NCI-H1105 treated with DMSO at 0.1 percent for 48 hours (cell line): ENCODE results near the gene FRS2.

Experiments
- DNase-seq: peaks from one replicate; lab custom pipeline; 2025; lab: John Stamatoyannopoulos, UW

Gene FRS2

DNA sequence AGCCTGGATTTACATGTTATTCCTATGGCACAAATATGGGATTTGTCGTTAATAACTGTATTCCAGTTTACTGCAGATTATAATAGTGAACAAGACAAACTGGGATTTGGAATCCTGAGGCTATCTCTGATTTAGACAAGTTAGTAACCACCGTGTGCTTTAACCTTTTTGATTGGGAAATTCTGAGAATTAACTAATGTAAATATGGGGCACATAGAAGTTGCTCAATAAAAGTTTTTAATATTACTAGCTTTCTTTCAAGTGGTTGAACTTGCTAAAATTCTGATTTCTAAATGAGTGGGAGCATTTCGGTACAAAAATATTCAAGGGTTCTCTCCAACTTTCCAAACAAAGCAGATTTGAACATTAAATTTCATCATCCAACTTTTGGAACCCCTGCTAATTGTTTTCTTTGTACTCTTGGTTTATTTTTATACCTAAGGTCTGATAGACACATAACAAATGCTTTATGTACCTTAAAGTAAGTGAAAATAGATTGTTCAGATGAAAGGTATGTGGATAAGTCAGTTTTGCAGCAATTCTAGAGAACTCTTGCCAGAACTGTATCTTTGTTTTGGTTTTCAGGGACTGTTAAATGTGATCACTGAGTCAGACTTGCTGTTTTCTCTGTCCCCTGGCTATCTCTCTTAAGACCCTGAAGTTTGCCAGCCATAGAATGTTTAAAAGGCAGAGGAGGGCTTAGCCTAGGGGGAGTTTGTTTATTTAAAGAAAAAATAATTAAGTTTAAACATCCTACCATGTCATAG, 57.5 kb downstream of the FRS2 start:
- DNase-seq = no peak

DNA sequence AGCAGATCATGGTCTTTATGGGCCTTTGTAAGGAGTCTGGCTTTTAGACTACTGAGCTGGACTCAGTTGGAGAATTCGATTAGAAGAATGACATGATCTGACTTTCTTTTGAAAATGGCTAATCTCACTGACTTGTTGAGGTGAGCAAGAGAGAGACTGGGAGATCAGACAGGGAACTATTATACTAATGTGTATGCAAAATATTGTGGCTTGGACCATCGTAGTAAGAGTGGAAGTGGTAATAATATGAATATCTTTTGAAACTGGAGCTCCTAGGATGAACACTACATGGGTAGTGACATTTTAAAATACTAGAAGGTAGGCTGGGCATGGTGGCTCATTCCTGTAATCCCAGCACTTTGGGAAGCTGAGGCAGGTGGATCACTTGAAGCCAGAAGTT, 58.8 kb downstream of the FRS2 start:
- DNase-seq = no peak

DNA sequence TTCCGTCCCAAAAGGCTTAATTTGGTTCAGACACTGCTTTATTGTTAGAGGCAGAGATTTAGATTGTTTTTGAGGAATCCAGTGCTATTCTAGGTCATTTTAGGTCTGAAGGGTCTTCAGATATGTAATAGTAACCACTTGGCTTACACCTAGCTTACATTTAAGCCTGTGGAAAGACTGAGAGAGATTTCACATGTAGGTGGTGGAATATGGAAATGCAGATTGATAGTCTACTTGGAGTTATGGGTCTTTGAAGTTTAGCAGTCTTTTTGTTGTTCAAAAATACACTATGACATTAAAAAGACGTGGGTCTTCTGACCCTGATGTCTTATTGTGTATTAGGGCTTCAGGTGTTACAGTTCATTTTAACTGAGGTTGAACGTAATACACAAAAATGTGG, 63.7 kb downstream of the FRS2 start:
- DNase-seq = no peak

DNA sequence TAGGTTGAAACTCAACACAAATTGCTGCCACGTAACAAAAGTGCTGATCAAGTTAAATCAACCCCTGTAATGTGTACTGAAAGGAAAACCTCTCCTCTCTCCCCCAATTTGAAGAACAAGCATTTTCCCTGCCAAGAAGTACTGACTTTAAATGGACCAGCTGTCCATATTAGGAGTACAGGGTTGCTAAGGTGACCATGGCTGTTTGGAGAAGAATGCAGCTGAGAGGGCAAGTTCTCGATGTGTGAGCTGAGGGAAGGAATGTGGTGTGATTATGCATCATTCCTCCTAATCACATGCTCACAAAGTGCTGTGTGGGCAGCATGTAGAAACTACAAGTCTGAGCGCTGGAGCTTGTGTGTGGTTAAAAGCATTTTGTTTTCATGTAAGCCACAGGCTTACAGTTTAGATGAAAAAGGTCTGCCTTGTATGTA, 64.2 kb downstream of the FRS2 start:
- peak; percentile 92 for DNase-seq

DNA sequence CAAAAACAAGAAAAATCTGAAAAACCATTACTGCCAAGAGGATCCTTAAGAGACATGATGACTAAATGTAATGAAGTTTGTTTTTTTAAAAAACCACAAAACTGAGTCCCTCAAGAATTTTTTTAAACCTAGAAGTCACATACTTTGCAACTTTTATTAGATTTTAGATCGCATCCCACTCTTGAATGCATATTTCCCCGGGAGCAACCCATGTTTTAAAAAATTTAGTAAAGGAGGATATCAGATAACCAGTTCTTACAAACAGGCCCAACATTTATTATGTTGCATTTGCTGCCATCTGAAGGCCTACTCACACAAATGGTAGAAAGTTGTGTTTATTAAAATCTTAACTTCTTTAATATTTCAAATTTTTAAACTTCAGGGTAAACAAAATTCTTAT, 70.8 kb downstream of the FRS2 start:
- no peak for DNase-seq

GRCh38 chr12:69544087-69544486, 73.9 kb downstream of the FRS2 start:
- no peak for DNase-seq

DNA sequence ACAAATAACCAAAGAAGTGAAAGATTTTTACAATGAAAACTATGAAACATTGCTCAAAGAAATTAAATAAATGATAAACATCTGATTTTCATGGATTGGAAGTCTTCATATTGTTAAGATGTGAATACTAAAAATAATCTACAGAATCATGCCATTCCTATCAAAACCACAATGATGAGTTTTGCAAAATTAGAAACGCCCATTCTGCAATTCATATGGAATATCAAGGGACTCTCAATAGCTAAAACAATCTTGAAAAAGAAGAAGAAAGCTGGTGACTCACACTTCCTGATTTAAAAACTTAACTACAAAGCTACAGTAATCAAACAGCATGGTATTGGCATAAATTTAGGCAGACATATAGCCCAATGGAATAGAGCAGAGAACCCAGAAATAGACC, 74.9 kb downstream of the FRS2 start:
- DNase-seq = no peak

- DNase-seq = no peak
Observed at GRCh38 chr12:69546693-69547438, 76.7 kb downstream of the FRS2 start.

DNA sequence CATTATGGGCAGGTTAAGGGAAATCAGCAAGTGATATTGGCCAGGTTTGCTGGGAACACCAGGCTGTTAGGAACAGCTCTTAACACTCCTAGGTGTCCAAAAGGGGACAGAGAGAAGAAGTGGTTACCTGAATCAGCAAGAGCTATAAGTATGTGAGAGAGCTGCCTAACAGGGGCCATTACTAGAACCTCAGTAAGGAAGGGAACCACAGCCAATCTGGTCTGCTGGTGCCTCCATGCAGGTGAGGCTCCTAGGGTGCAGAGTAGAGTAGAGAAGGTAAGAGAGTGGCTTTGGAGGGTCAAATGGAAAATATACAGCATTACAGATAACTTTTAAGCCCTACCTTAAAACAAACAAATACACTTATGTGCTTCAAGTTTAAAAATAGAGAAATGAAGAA, 78.5 kb downstream of the FRS2 start:
- no peak for DNase-seq

GRCh38 chr12:69550569-69551350, 80.6 kb downstream of the FRS2 start:
- DNase-seq = no peak

DNA sequence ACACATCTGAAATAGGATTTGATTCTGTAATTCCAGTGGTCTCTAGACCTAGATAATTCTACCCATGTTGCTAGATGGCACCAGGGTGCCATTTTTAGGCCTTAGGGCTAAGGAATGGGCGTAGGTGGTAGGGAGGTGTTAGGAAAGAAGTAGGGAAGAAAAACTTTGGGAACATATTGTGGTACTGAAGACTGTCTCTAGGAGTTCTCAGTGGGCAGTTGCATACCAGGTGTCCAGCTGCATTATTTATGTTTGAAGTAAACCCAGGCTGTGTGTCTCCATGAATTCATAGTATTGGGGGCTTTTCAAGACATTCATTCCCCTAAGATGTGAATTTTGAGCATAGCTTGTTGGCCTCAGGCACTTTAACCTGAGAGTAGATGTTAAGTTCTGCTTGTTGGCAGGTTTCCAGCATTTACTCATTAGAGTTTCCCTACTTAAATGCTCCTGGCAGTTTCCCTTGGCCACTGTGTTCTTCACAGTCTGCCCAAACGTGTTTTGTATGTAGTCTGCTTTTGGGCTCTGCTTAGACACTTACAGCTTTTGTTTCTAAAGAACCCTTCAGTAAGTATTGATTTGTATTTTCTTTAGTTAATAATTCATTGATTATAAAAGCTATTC, 83.5 kb downstream of the FRS2 start:
- peak; percentile 93 for DNase-seq

DNA sequence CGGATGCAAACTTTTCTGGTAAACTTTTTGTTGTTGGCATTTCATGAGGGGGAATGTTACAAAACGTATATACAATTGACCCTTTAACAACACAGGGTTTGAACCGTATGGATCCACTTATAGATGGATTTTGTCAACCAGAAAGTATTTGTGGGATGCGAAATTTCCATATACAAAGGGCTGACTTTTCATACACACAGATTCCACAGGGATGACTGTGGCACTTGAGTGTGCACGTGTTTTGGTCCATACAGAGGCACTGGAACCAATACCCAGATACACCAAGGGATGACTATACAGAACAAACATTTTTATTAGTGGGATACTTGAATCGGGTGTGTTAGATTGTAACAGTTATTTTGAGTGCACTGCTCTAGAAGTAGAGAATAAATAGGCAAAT, 85.3 kb downstream of the FRS2 start:
- no peak for DNase-seq

DNA sequence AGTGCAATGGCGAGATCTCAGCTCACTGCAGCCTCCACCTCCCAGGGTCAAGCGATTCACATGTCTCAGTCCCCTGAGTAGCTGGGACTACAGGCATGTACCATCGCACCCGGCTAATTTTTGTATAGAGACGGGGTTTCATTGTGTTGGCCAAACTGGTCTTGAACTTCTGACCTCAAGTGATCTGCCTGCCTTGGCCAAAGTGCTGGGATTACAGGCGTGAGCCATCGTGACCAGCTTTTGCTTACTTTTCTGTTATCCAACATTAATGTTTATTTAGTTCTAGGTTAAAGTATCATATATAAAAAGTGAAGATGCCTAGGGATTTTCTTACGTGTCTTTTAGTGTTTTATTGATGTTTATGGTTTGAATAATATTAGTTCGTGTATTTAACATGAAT, 86.2 kb downstream of the FRS2 start:
- DNase-seq = no peak

GRCh38 chr12:69563166-69563762, 93.1 kb downstream of the FRS2 start:
- no peak for DNase-seq

DNA sequence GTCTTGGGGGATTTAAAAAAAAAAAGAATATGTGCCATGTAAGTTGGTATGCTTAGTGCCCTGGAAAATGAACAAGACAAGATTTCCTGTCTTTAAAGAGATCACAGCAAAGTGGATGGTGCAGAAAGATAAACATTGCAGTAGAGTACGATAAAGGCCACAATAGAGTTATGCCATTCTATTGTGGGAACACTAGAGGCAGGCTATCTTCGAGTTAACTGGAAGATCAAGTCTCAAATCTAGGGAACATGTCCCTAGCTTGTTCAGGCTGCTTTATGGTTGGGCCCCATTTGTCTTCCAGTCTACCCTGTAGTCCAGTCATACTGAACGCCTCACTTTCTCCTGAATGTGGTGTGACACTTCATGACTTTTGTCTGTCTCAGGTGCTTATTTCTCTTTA, 96.4 kb downstream of the FRS2 start:
- no peak for DNase-seq

GRCh38 chr12:69569236-69569635, 99.0 kb downstream of the FRS2 start:
- DNase-seq = no peak

DNA sequence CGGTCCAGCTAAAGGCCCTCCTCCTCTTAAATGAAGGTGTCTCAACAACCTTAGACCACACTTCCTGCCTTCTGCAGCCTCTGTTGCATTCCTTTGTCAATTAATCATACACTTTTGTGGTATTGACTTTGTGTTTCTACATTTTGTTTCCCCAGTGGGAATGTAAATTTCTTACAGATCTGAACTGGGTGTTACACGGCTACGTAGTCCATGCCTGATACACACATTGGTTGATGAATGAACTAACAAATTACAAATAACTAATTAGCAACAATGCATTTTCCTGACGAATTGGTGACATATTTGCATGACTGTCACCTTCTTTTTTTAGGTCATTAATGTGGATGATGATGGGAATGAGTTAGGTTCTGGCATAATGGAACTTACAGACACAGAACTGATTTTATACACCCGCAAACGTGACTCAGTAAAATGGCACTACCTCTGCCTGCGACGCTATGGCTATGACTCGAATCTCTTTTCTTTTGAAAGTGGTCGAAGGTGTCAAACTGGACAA, 99.9 kb downstream of the FRS2 start:
- DNase-seq = no peak

- peak; percentile 74 for DNase-seq
Observed at GRCh38 chr12:69570545-69571399, 100.6 kb downstream of the FRS2 start.

DNA sequence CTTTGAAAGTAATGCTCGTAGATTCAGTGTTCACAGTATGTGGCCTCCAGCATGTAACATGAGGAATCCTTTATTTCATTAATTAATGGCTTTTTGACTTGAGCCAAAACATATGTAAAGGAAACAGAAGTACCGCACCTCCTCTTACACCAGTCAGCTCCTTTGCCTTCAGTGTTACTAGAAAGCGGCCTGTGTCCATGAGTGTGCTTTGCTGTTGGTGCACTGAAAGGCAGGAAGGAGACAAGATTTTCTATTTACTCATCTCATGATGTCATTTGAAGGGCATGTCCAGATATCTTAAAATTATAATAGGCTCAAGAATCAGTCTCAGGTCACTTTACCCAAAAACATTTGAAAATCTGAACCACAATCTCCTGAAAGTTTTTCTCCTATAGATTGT, 105.2 kb downstream of the FRS2 start:
- DNase-seq = no peak

- DNase-seq = no peak
Observed at GRCh38 chr12:69578283-69578682, 108.1 kb downstream of the FRS2 start.

DNA sequence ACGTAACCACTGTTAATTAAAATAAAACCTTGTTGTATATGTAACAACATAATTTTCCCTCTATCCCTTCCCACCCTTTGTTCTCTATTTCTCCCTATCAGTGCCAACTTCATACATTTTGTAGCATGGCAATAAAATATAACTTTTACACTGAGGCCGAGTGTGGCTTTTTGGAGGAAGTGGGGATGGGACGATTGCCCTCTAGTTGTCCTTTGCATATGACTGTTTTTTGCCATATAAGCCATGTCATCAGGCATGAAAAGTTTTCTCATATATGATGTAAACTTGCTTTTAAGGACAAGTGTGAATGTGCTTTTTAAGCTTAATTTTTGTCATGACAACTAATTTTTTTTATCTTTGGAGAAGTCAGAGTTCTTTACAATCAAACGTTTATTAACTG, 108.8 kb downstream of the FRS2 start:
- no peak for DNase-seq
